Stimulated activated CD4-positive, alpha-beta T cell treated with anti-CD3 and anti-CD28 coated beads, Interleukin-15, amount 100 ng/mL, for 24 hours (primary cell): ENCODE measurements around the gene CACNG8.
"Not testable (repeated sequence)": the region's sequence is repeated elsewhere in the genome, so short reads cannot be mapped to it uniquely, and the experiment has no call there.

Source experiments
- DNase-seq: peaks from one replicate; pipeline ENCODE4 v3.0.0-alpha.2; 2020

The CACNG8 gene

GRCh38 chr19:53962887-53963431 lies at the start of gene CACNG8:
Gene CACNG8, plus strand, starts transcription at chr19:53962937.
- no peak for DNase-seq

GRCh38 chr19:53915000-53915399 lies 47.7 kb upstream of the CACNG8 start:
- no peak for DNase-seq

- no peak for DNase-seq
These were observed 46.7 kb upstream of the CACNG8 start for GRCh38 chr19:53916004-53916403.

- no peak for DNase-seq
These were observed 45.4 kb upstream of the CACNG8 start for GRCh38 chr19:53917356-53917755.

GRCh38 chr19:53927739-53928138 lies 35.0 kb upstream of the CACNG8 start:
- DNase-seq, result peak; percentile 44

GRCh38 chr19:53936029-53936428 lies 26.7 kb upstream of the CACNG8 start:
- no peak for DNase-seq

- DNase-seq, result peak; percentile 25
These were observed 20.5 kb upstream of the CACNG8 start for GRCh38 chr19:53942001-53942786.

GRCh38 chr19:53944416-53944815 lies 18.3 kb upstream of the CACNG8 start:
- no peak for DNase-seq

- DNase-seq, result no peak
These were observed 17.8 kb upstream of the CACNG8 start for GRCh38 chr19:53944933-53945332.

- no peak for DNase-seq
These were observed 17.3 kb upstream of the CACNG8 start for GRCh38 chr19:53945441-53945840.

- DNase-seq, result no peak
These were observed 16.7 kb upstream of the CACNG8 start for GRCh38 chr19:53945998-53946397.

- no peak for DNase-seq
These were observed 15.1 kb upstream of the CACNG8 start for GRCh38 chr19:53947624-53948023.

GRCh38 chr19:53948611-53949010 lies 14.1 kb upstream of the CACNG8 start:
- not testable (repeated sequence) for DNase-seq

GRCh38 chr19:53951436-53951835 lies 11.3 kb upstream of the CACNG8 start:
- DNase-seq, result no peak

- DNase-seq, result no peak
These were observed 10.8 kb upstream of the CACNG8 start for GRCh38 chr19:53951947-53952346.

- no peak for DNase-seq
These were observed 9.4 kb upstream of the CACNG8 start for GRCh38 chr19:53953383-53953782.

GRCh38 chr19:53957448-53958167 lies 5.1 kb upstream of the CACNG8 start:
- DNase-seq, result no peak

GRCh38 chr19:53958168-53958571 lies 4.6 kb upstream of the CACNG8 start:
- no peak for DNase-seq

GRCh38 chr19:53958823-53959757 lies 3.6 kb upstream of the CACNG8 start:
- DNase-seq, result no peak

- DNase-seq, result no peak
These were observed 2.5 kb upstream of the CACNG8 start for GRCh38 chr19:53960187-53960586.

- DNase-seq, result no peak
These were observed 1.9 kb upstream of the CACNG8 start for GRCh38 chr19:53960886-53961285.

- DNase-seq, result no peak
These were observed 997 bp upstream of the CACNG8 start for GRCh38 chr19:53961523-53962356.
